ENCODE results near the gene ABCD4. TPM values are rescaled to one million over a fixed set of nuclear protein-coding genes. Genes with fewer than 3 reads are reported as not detected.
A peak's percentile ranks its signal among the peaks of the same experiment; 100 is the strongest.
"Not testable (repeated sequence)": the region's sequence is repeated elsewhere in the genome, so short reads cannot be mapped to it uniquely, and the experiment has no call there.

Gene ABCD4
- polyA plus RNA-seq, 1 experiment = 12.4 TPM

GRCh38 chr14:74281069-74281468 lies 21.7 kb downstream of the ABCD4 start:
- CTCF ChIA-PET = interaction anchor here (0.8 to 1.4 kb wide), 4 partner anchors 9 to 29 kb away, joined by 3 to 8 read pairs (median 4); no protein-coding TSS in a partner anchor
- TF ChIP-seq, protein P1, sequence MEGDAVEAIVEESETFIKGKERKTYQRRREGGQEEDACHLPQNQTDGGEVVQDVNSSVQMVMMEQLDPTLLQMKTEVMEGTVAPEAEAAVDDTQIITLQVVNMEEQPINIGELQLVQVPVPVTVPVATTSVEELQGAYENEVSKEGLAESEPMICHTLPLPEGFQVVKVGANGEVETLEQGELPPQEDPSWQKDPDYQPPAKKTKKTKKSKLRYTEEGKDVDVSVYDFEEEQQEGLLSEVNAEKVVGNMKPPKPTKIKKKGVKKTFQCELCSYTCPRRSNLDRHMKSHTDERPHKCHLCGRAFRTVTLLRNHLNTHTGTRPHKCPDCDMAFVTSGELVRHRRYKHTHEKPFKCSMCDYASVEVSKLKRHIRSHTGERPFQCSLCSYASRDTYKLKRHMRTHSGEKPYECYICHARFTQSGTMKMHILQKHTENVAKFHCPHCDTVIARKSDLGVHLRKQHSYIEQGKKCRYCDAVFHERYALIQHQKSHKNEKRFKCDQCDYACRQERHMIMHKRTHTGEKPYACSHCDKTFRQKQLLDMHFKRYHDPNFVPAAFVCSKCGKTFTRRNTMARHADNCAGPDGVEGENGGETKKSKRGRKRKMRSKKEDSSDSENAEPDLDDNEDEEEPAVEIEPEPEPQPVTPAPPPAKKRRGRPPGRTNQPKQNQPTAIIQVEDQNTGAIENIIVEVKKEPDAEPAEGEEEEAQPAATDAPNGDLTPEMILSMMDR (IDR thresholded peaks at IDR 0.05; ENCODE audit: insufficient read depth, low read depth, low read length) = no peak

GRCh38 chr14:74278080-74278479 lies 24.7 kb downstream of the ABCD4 start:
- CTCF ChIA-PET = interaction anchor here (0.8 to 5.7 kb wide), 4 partner anchors 15 to 166 kb away, joined by 3 to 30 read pairs (median 4); no protein-coding TSS in a partner anchor
- no peak for DNase-seq (ENCODE audit: low read depth)
- TF ChIP-seq, protein P1 (IDR thresholded peaks at IDR 0.05; ENCODE audit: insufficient read depth, low read depth, low read length) = no peak
- no peak overlapping the region for H3K4me3 ChIP-seq (ENCODE audit: low read depth, low read length)
- H3K36me3 ChIP-seq (ENCODE audit: control insufficient read depth, insufficient read depth, low read length) = no peaks in the 10 kb centered on the region
- H3K27me3 ChIP-seq (ENCODE audit: control insufficient read depth, insufficient read depth, low read length) = no peaks in the 10 kb centered on the region
- POLR2A ChIA-PET = no interaction called here

More at GRCh38 chr14:74281069-74281468, 21.7 kb downstream of the ABCD4 start:
- POLR2A ChIA-PET = no interaction called here
- H3K4me3 ChIP-seq (ENCODE audit: low read depth, low read length) = no peak overlapping the region
- no peaks in the 10 kb centered on the region; the same call in 1 of the 2 replicates for H3K36me3 ChIP-seq (ENCODE audit: control insufficient read depth, insufficient read depth, low read length)
- H3K27me3 ChIP-seq (ENCODE audit: control insufficient read depth, insufficient read depth, low read length) = no peaks in the 10 kb centered on the region
- no peak for DNase-seq (ENCODE audit: low read depth)

GRCh38 chr14:74275241-74275841 lies 27.4 kb downstream of the ABCD4 start:
- Histone ChIP-seq H3K4me3 (ENCODE audit: low read depth, low read length) (no peak overlapping the region), H3K36me3 (ENCODE audit: control insufficient read depth, insufficient read depth, low read length) (no peaks in the 10 kb centered on the region), H3K27me3 (ENCODE audit: control insufficient read depth, insufficient read depth, low read length) (no peaks in the 10 kb centered on the region)
- ChIA-PET POLR2A (no interaction called here), CTCF (interaction anchor here (0.9 to 5.7 kb wide), 4 partner anchors 8 to 28 kb away, joined by 3 to 30 read pairs (median 8); partner anchors contain the start of gene ABCD4)
- TF ChIP-seq, protein P1 (IDR thresholded peaks at IDR 0.05; ENCODE audit: insufficient read depth, low read depth, low read length) = no peak
- no peak for DNase-seq (ENCODE audit: low read depth)

DNA sequence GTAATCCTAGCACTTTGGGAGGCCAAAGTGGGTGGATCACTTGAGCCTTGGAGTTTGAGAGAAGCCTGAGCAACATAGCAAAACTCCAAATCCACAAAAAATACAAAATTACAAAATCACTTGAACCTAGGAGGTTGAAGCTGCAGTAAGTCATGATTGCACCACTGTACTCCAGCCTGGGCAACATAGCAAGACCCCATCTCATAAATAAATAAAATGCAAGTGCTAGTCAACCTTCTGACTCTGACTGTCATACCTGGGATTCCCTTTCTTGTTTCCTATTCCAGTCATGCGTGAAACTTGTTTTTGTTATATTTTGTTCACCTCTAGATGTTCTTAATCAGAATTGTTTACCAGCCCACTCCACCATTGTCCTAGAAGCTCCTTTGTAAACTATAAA lies 31.4 kb downstream of the ABCD4 start:
- Histone ChIP-seq H3K4me3 (ENCODE audit: low read depth, low read length) (no peak overlapping the region), H3K27me3 (ENCODE audit: control insufficient read depth, insufficient read depth, low read length) (no peaks in the 10 kb centered on the region), H3K36me3 (ENCODE audit: control insufficient read depth, insufficient read depth, low read length) (no peaks in the 10 kb centered on the region)
- POLR2A ChIA-PET = no interaction called here
- TF ChIP-seq, protein P1 (IDR thresholded peaks at IDR 0.05; ENCODE audit: insufficient read depth, low read depth, low read length) = no peak
- no peak for DNase-seq (ENCODE audit: low read depth)
- CTCF ChIA-PET = interaction anchor here (1.0 to 2.2 kb wide), 3 partner anchors 20 to 24 kb away, joined by 3 to 10 read pairs (median 9); no protein-coding TSS in a partner anchor

- H3K4me3 ChIP-seq (ENCODE audit: low read depth, low read length); POLR2A ChIA-PET; H3K27me3 ChIP-seq (ENCODE audit: control insufficient read depth, insufficient read depth, low read length); H3K36me3 ChIP-seq (ENCODE audit: control insufficient read depth, insufficient read depth, low read length): not testable (repeated sequence)
- CTCF ChIA-PET = interaction anchor here (0.9 to 2.2 kb wide), 6 partner anchors 12 to 32 kb away, joined by 3 to 10 read pairs (median 6); partner anchors contain the start of gene ABCD4
- DNase-seq (ENCODE audit: low read depth) = peak; percentile 35
Measured at GRCh38 chr14:74270382-74271177, 32.2 kb downstream of the ABCD4 start.

All from BJ (cell line).